ENCODE results near the gene DHRS12. TPM values are rescaled to one million over a fixed set of nuclear protein-coding genes. Genes with fewer than 3 reads are reported as not detected.

The DHRS12 gene
- total RNA-seq, 1 experiment from 2014 or later, result 10.2 TPM

GRCh38 chr13:51805925-51806324 lies 2.0 kb upstream of the DHRS12 start:
- H3K27ac Mint-ChIP-seq, result no peak overlapping the region

GRCh38 chr13:51805313-51805712 lies 1.4 kb upstream of the DHRS12 start:
- Mint-ChIP-seq H3K27me3 (ENCODE audit: low read depth) (peaks cover 4% of the 10 kb centered on the region; the same call in 1 of the 2 replicates), H3K9me3 (peaks cover 7% of the 10 kb centered on the region), H3K4me1 (peaks cover 41% of the 10 kb centered on the region), H3K4me3 (peak overlapping the region; percentile 83), H3K36me3 (no peaks in the 10 kb centered on the region), H3K27ac (0 out of 2 replicates have a peak overlapping the region, but pooled peaks have one; percentile 30)
- POLR2A ChIA-PET, result interaction anchor here (0.6 kb wide), 1 partner anchor 225 kb away, joined by 3 read pairs; no protein-coding TSS in a partner anchor
- CTCF ChIA-PET, result interaction anchor here (0.9 to 1.2 kb wide), 2 partner anchors 10 to 40 kb away, joined by 3 to 9 read pairs; no protein-coding TSS in a partner anchor
- TF ChIP-seq MYBL2 (CRISPR knock-in tag; IDR thresholded peaks at IDR 0.05) (no peak), MAX (CRISPR knock-in tag; IDR thresholded peaks at IDR 0.05) (no peak), MXD4 (CRISPR knock-in tag; IDR thresholded peaks at IDR 0.05; ENCODE audit: borderline replicate concordance) (no peak)
- no peak for DNase-seq (ENCODE audit: low spot score)
- ATAC-seq, result no peak

More at GRCh38 chr13:51805925-51806324, 2.0 kb upstream of the DHRS12 start:
- Mint-ChIP-seq H3K9me3 (peaks cover 7% of the 10 kb centered on the region), H3K4me3 (no peak overlapping the region), H3K36me3 (no peaks in the 10 kb centered on the region), H3K4me1 (peaks cover 39% of the 10 kb centered on the region), H3K27me3 (ENCODE audit: low read depth) (peaks cover 4% of the 10 kb centered on the region; the same call in 1 of the 2 replicates)
- POLR2A ChIA-PET, result interaction anchor here (0.6 kb wide), 1 partner anchor 226 kb away, joined by 3 read pairs; no protein-coding TSS in a partner anchor
- CTCF ChIA-PET, result interaction anchor here (1.0 to 1.5 kb wide), 3 partner anchors 8 to 10 kb away, joined by 3 to 9 read pairs (median 4); no protein-coding TSS in a partner anchor
- DNase-seq (ENCODE audit: low spot score) (no peak), ATAC-seq (no peak)
- TF ChIP-seq ZNF416 (CRISPR knock-in tag; IDR thresholded peaks at IDR 0.05) (no peak), GTF2I (CRISPR knock-in tag; conservative IDR thresholded peaks at IDR 0.05) (0 out of 2 replicates have a peak, but pooled peaks have one; percentile 39)

GRCh38 chr13:51804295-51805172 lies 571 bp upstream of the DHRS12 start:
- POLR2A ChIA-PET, result no interaction called here
- TF ChIP-seq MLX (CRISPR knock-in tag; IDR thresholded peaks at IDR 0.05), result no peak
- TF ChIP-seq MXD4 (CRISPR knock-in tag; IDR thresholded peaks at IDR 0.05; ENCODE audit: borderline replicate concordance), result no peak
- no peak for TF ChIP-seq ZMAT4 (CRISPR knock-in tag; IDR thresholded peaks at IDR 0.05)
- 0 out of 2 replicates have a peak, but pooled peaks have one; percentile 10 for TF ChIP-seq ESRRA (CRISPR knock-in tag; IDR thresholded peaks at IDR 0.05; ENCODE audit: borderline replicate concordance)
- 0 out of 2 replicates have a peak, but pooled peaks have one; percentile 40 for TF ChIP-seq MAX (CRISPR knock-in tag; IDR thresholded peaks at IDR 0.05)
- no peak for TF ChIP-seq ZNF121 (CRISPR knock-in tag; IDR thresholded peaks at IDR 0.05)
- no peak for TF ChIP-seq RELA (CRISPR knock-in tag; IDR thresholded peaks at IDR 0.05; ENCODE audit: borderline replicate concordance)
- TF ChIP-seq ZBTB43 (CRISPR knock-in tag; IDR thresholded peaks at IDR 0.05), result no peak
- peak; percentile 42; the same call in 1 of the 2 replicates for TF ChIP-seq ETV6 (CRISPR knock-in tag; IDR thresholded peaks at IDR 0.05)
- no peak for TF ChIP-seq CBFB (CRISPR knock-in tag; IDR thresholded peaks at IDR 0.05; ENCODE audit: low read depth)
- DNase-seq (ENCODE audit: low spot score) (no peak), ATAC-seq (no peak)
- H3K36me3 Mint-ChIP-seq, result no peaks in the 10 kb centered on the region
- H3K4me1 Mint-ChIP-seq, result peaks cover 49% of the 10 kb centered on the region
- peaks cover 4% of the 10 kb centered on the region; the same call in 1 of the 2 replicates for H3K27me3 Mint-ChIP-seq (ENCODE audit: low read depth)
- peaks cover 7% of the 10 kb centered on the region for H3K9me3 Mint-ChIP-seq
- CTCF ChIA-PET, result interaction anchor here (0.9 to 1.2 kb wide), 2 partner anchors 11 to 41 kb away, joined by 3 to 9 read pairs; no protein-coding TSS in a partner anchor
- peak overlapping the region; percentile 83 for H3K4me3 Mint-ChIP-seq
- 0 out of 2 replicates have a peak overlapping the region, but pooled peaks have one; percentile 57 for H3K27ac Mint-ChIP-seq

All from WTC11 (cell line).